K562 (cell line): ENCODE measurements around the gene TRNP1. TPM values are rescaled to one million over a fixed set of nuclear protein-coding genes. Genes with fewer than 3 reads are reported as not detected.

Experiments used
- BMI1 ChIP-seq: fragments of 150-350 bp; IDR thresholded peaks from 2 replicates; pipeline ENCODE4 v1.6.1; 2014; ENCODE audit warnings: low read length
- BRD9 ChIP-seq: fragments of 450-650 bp; IDR thresholded peaks from 2 replicates; pipeline ENCODE4 v1.6.1; 2018; ENCODE audit warnings: low read depth; ENCODE audit not compliant: partially characterized antibody
- CBX2 ChIP-seq: fragments of 200-600 bp; sonication (generic); IDR thresholded peaks from one replicate; pipeline ENCODE4 v1.6.1; 2012; ENCODE audit warnings: mild to moderate bottlenecking, low read length, inconsistent platforms; ENCODE audit not compliant: insufficient read depth, poor library complexity, severe bottlenecking
- CEBPG ChIP-seq, 3 experiments: fragments of 200-800 bp in 1 of 3; sonication (Bioruptor generic) in 1 of 3; sonication (generic) in 1 of 3; formaldehyde crosslinking in 1 of 3; IDR thresholded peaks in 2 of 3; conservative IDR thresholded peaks in 1 of 3; 2 replicates each; pipeline versions ENCODE4 v1.6.1 to v1.8.0; 2016 to 2022; ENCODE audit warnings: missing compliant biosample characterization in 2 of 3, missing genetic modification characterization in 2 of 3, mild to moderate bottlenecking in 1 of 3, missing genetic modification reagents in 1 of 3
- CHD1 ChIP-seq: fragments of 200-600 bp; sonication (generic); IDR thresholded peaks from one replicate; pipeline ENCODE4 v1.6.1; 2012; ENCODE audit warnings: mild to moderate bottlenecking, moderate library complexity, low read length, inconsistent platforms
- CREB1 ChIP-seq, 2 experiments: sonication (generic) in 1 of 2; formaldehyde crosslinking in 1 of 2; IDR thresholded peaks; 2 replicates each; pipeline versions ENCODE4 v1.6.1 to v1.8.0; 2012 to 2022; ENCODE audit warnings: inconsistent platforms in 1 of 2, mild to moderate bottlenecking in 1 of 2, missing genetic modification reagents in 1 of 2, moderate library complexity in 1 of 2
- CTCF ChIP-seq, 3 experiments: IDR thresholded peaks in 2 of 3; conservative IDR thresholded peaks in 1 of 3; 2 replicates each; pipeline ENCODE4 v1.5.1; 2011 to 2012; ENCODE audit warnings: low read length in 3 of 3, mild to moderate bottlenecking in 3 of 3, control low read depth in 2 of 3, improper control_type of control experiment in 1 of 3, inconsistent platforms in 1 of 3, low read depth in 1 of 3, mixed read lengths in 1 of 3, moderate library complexity in 1 of 3; ENCODE audit not compliant: insufficient read depth in 2 of 3
- E2F3 ChIP-seq: fragments of 250-450 bp; sonication (Bioruptor Pico); IDR thresholded peaks from 2 replicates; pipeline ENCODE4 v1.4.0; 2020; ENCODE audit warnings: mild to moderate bottlenecking
- ETV5 ChIP-seq: sonication (generic); formaldehyde crosslinking; IDR thresholded peaks from 2 replicates; pipeline ENCODE4 v1.4.0; 2020; ENCODE audit warnings: low read depth, mild to moderate bottlenecking, missing genetic modification reagents
- HDAC1 ChIP-seq, 2 experiments: fragments of 450-650 bp; IDR thresholded peaks; 2 replicates each; pipeline ENCODE4 v1.6.1; 2016 to 2017; ENCODE audit warnings: inconsistent platforms in 1 of 2, mild to moderate bottlenecking in 1 of 2, moderate library complexity in 1 of 2
- HDGF ChIP-seq: fragments of 450-650 bp; IDR thresholded peaks from 2 replicates; pipeline ENCODE4 v1.6.1; 2016
- IRF1 ChIP-seq: sonication (generic); formaldehyde crosslinking; IDR thresholded peaks from 2 replicates; pipeline ENCODE4 v1.8.0; 2022; ENCODE audit warnings: missing genetic modification reagents, mild to moderate bottlenecking, borderline replicate concordance
- NR1H2 ChIP-seq: sonication (generic); formaldehyde crosslinking; IDR thresholded peaks from 2 replicates; pipeline ENCODE4 v1.4.0; 2020; ENCODE audit warnings: mild to moderate bottlenecking, missing genetic modification reagents
- NR2C1 ChIP-seq, 2 experiments: fragments of 450-650 bp; IDR thresholded peaks; 2 replicates each; pipeline ENCODE4 v1.6.1; 2017; ENCODE audit warnings: mild to moderate bottlenecking in 2 of 2, antibody characterized with exemption in 1 of 2, inconsistent platforms in 1 of 2, missing compliant biosample characterization in 1 of 2, missing genetic modification characterization in 1 of 2
- NR4A1 ChIP-seq, 2 experiments: fragments of 250-450 bp in 1 of 2; fragments of 450-650 bp in 1 of 2; sonication (Bioruptor Pico) in 1 of 2; IDR thresholded peaks; 2 replicates each; pipeline versions ENCODE4 v1.4.0 to v1.6.1; 2016 to 2020; ENCODE audit warnings: mild to moderate bottlenecking in 2 of 2, missing compliant biosample characterization in 1 of 2, missing genetic modification characterization in 1 of 2, moderate library complexity in 1 of 2
- SIN3B ChIP-seq: fragments of 450-650 bp; IDR thresholded peaks from 2 replicates; pipeline ENCODE4 v1.6.1; 2017; ENCODE audit warnings: low read depth, mild to moderate bottlenecking, moderate library complexity
- SRSF1 ChIP-seq: fragments of 200-400 bp; formaldehyde crosslinking; IDR thresholded peaks from 2 replicates; pipeline ENCODE4 v1.6.1; 2017; ENCODE audit warnings: mild to moderate bottlenecking, low read depth, low read length, moderate library complexity
- THRAP3 ChIP-seq: fragments of 450-650 bp; IDR thresholded peaks from 2 replicates; pipeline ENCODE4 v1.6.1; 2016; ENCODE audit warnings: mild to moderate bottlenecking, inconsistent platforms, borderline replicate concordance
- ZBED1 ChIP-seq: IDR thresholded peaks from 2 replicates; pipeline ENCODE4 v1.6.1; 2014
- ZNF184 ChIP-seq: sonication (generic); formaldehyde crosslinking; IDR thresholded peaks from 2 replicates; pipeline ENCODE4 v1.5.0; 2020; ENCODE audit warnings: missing genetic modification reagents
- ZNF239 ChIP-seq: fragments of 250-450 bp; sonication (Bioruptor Pico); IDR thresholded peaks from 2 replicates; pipeline ENCODE4 v1.4.0; 2020; ENCODE audit warnings: mild to moderate bottlenecking
- ZNF395 ChIP-seq: fragments of 200-800 bp; sonication (Bioruptor generic); IDR thresholded peaks from 2 replicates; pipeline ENCODE4 v1.6.1; 2017; ENCODE audit warnings: missing genetic modification characterization, missing compliant biosample characterization
- ZNF444 ChIP-seq: fragments of 250-450 bp; sonication (Bioruptor Pico); IDR thresholded peaks from 2 replicates; pipeline ENCODE4 v1.4.0; 2020; ENCODE audit warnings: mild to moderate bottlenecking, moderate library complexity
- polyA plus RNA-seq, 8 experiments: library from polyadenylated mRNA; depleted of rRNA in 4 of 8; stranded (reverse) in 5 of 8; unstranded in 3 of 8; fragments of >200 nt; fragmentation: Nextera tagmentation in 2 of 8; fragmentation: Illumina TruSeq in 1 of 8; extraction: Ambion mirVana in 2 of 8; extraction: Trizol in 1 of 8; gene quantifications; 2 replicates each; pipeline versions ENCODE4 v1.2.1 to v1.2.3, GENCODE V29; 2011 to 2014; ENCODE audit warnings: inconsistent platforms in 1 of 8, missing spikeins in 1 of 8
- total RNA-seq, 7 experiments: library from RNA; depleted of rRNA in 6 of 7; stranded (reverse); fragments of >200 nt in 6 of 7; fragmentation: Illumina TruSeq in 2 of 7; extraction: Trizol in 2 of 7; gene quantifications; 2 replicates each; pipeline versions ENCODE4 v1.2.1 to v1.2.3, GENCODE V29; 2011 to 2021; ENCODE audit warnings: low replicate concordance in 1 of 7

Gene TRNP1
- total and polyA plus RNA-seq, 9 of the 15 experiments (the other 6 are each of a cell fraction or from before 2014, with no cell fraction given), result 0.03 to 1.3 (median 0.95) TPM

DNA sequence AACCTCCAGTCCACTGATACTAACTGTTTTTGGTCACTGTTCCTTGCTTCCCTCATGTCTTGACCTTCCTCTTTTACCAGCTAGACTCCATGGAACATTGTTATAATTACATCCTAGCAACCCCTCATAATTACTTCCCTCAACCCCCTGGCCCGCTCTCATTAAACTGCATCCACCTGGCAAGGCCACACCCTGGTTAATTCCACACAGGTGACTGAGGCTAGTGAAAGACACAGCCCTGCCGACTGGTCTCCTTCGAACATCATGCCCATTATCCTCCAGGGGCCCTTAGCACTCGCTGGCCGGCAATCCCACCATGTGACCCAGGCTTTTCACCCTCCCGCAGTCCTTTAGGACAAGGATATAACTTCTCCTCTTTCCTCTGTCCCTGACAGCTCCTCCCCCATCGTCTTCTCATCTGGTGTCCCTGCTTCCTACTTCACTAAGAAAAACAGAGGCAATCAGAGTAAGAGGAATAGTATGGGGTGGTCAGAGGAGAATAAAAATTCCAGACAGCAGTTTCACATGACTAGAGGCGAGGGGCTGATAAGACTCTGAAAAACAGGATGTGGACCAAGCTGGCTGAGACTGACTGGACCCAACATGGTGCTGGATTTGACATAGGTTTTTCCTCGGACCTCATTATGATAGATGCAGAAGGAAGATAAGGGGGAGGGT lies 28.0 kb downstream of the TRNP1 start (continued):
- TF ChIP-seq ZNF444 (CRISPR knock-in tag), result no peak
- TF ChIP-seq CBX2, result no peak
- no peak for TF ChIP-seq E2F3 (CRISPR knock-in tag)
- TF ChIP-seq HDAC1 (IDR thresholded peaks at IDR 0.05), result no peak
- TF ChIP-seq BMI1, result no peak
- TF ChIP-seq NR2C1 (IDR thresholded peaks at IDR 0.05), result no peak
- TF ChIP-seq NR2C1 (tag; IDR thresholded peaks at IDR 0.05), result no peak; the same call in 1 of the 2 replicates
- TF ChIP-seq THRAP3, result no peak
- no peak for TF ChIP-seq ETV5 (CRISPR knock-in tag)
- no peak for TF ChIP-seq IRF1 (CRISPR knock-in tag)
- TF ChIP-seq CTCF (IDR thresholded peaks at IDR 0.05 in 2 of 3, conservative IDR thresholded peaks at IDR 0.05 in 1 of 3; ENCODE audit: insufficient read depth in 2 of 3, low read depth in 1 of 3, low read length in 3 of 3), result no peak
- peak; percentile 36 for TF ChIP-seq ZNF239
- no peak for TF ChIP-seq CREB1 (IDR thresholded peaks at IDR 0.05)
- no peak for TF ChIP-seq CREB1 (CRISPR knock-in tag; IDR thresholded peaks at IDR 0.05)
- TF ChIP-seq SRSF1, result no peak
- TF ChIP-seq BRD9, result no peak
- TF ChIP-seq SIN3B, result no peak
- TF ChIP-seq HDGF, result no peak
- no peak for TF ChIP-seq CHD1
- TF ChIP-seq NR4A1 (CRISPR knock-in tag; IDR thresholded peaks at IDR 0.05), result no peak
- TF ChIP-seq NR4A1 (tag; IDR thresholded peaks at IDR 0.05), result peak; percentile 70
- no peak for TF ChIP-seq ZBED1
- TF ChIP-seq NR1H2 (CRISPR knock-in tag), result no peak
- TF ChIP-seq CEBPG (CRISPR knock-in tag; IDR thresholded peaks at IDR 0.05), result no peak
- no peak for TF ChIP-seq CEBPG (tag; conservative IDR thresholded peaks at IDR 0.05 in 1 of 2, IDR thresholded peaks at IDR 0.05 in 1 of 2)
- TF ChIP-seq ZNF395 (CRISPR knock-in tag), result peak; percentile 95; the same call in 1 of the 2 replicates
- no peak for TF ChIP-seq ZNF184
